H1 (cell line): ENCODE data around the gene PSPN.
A peak's percentile ranks its signal among the peaks of the same experiment; 100 is the strongest.

Experiments used
- CHD2 ChIP-seq: IDR thresholded peaks from 2 replicates; pipeline ENCODE4 v1.6.1; 2012; ENCODE audit warnings: low read length, improper control_type of control experiment
- CHD7 ChIP-seq: fragments of 300-600 bp; sonication (generic); IDR thresholded peaks from 2 replicates; pipeline ENCODE4 v1.7.1; 2012; ENCODE audit warnings: low read length, moderate library complexity, mild to moderate bottlenecking, inconsistent platforms; ENCODE audit not compliant: insufficient replicate concordance
- CTCF ChIP-seq, 3 experiments: IDR thresholded peaks; 1 replicate in 2 of 3; 2 replicates in 1 of 3; pipeline versions ENCODE4 v1.5.1 to v1.6.1; 2011; ENCODE audit warnings: low read length in 3 of 3, mild to moderate bottlenecking in 3 of 3, inconsistent platforms in 2 of 3, low read depth in 1 of 3, moderate library complexity in 1 of 3; ENCODE audit not compliant: insufficient read depth in 1 of 3; ENCODE audit errors: control extremely low read depth in 1 of 3
- GTF2F1 ChIP-seq: IDR thresholded peaks from 2 replicates; pipeline ENCODE4 v1.6.1; 2012; ENCODE audit warnings: low read depth, low read length, improper control_type of control experiment, borderline replicate concordance
- POLR2A ChIP-seq, 2 experiments: IDR thresholded peaks; 1 replicate in 1 of 2; 2 replicates in 1 of 2; pipeline ENCODE4 v1.6.1; 2011; ENCODE audit warnings: low read depth in 2 of 2, low read length in 2 of 2, mild to moderate bottlenecking in 2 of 2; ENCODE audit errors: control extremely low read depth in 1 of 2
- SUZ12 ChIP-seq: fragments of 200-600 bp; sonication (generic); IDR thresholded peaks from 2 replicates; pipeline ENCODE4 v1.6.1; 2012; ENCODE audit warnings: mild to moderate bottlenecking, inconsistent platforms, low read length, moderate library complexity, mixed read lengths
- USF2 ChIP-seq: IDR thresholded peaks from 2 replicates; pipeline ENCODE4 v1.6.1; 2011; ENCODE audit warnings: low read length, improper control_type of control experiment
- YY1 ChIP-seq: IDR thresholded peaks from 2 replicates; pipeline ENCODE4 v1.6.1; 2011; ENCODE audit warnings: low read depth, mild to moderate bottlenecking, low read length

- TF ChIP-seq SUZ12 (no peak), CTCF (IDR thresholded peaks at IDR 0.05; ENCODE audit: control extremely low read depth in 1 of 3, insufficient read depth in 1 of 3, low read depth in 1 of 3, low read length in 3 of 3) (no peak), YY1 (no peak), USF2 (peak; percentile 65), CHD7 (no peak), CHD2 (no peak), GTF2F1 (no peak), POLR2A (IDR thresholded peaks at IDR 0.05; ENCODE audit: control extremely low read depth in 1 of 2, low read depth in 2 of 2, low read length in 2 of 2) (peak in 1 of 2 experiments; percentile 52; a peak in 2 of 3 replicates)
These were observed 48.6 kb upstream of the PSPN start, which contains the start of gene KHSRP for GRCh38 chr19:6424195-6424938.
